GM19023 (cell line): ENCODE data around the gene SYN1.

Source experiments
- ATAC-seq: cut with Tn5 transposase; IDR thresholded peaks from one replicate; pipeline ENCODE4 v1.9.1; 2021; ENCODE audit warnings: mild to moderate bottlenecking, moderate library complexity; ENCODE audit not compliant: unreplicated experiment

Gene SYN1

GRCh38 chrX:47540754-47541538 lies 78.7 kb downstream of the SYN1 start:
- no peak for ATAC-seq

DNA sequence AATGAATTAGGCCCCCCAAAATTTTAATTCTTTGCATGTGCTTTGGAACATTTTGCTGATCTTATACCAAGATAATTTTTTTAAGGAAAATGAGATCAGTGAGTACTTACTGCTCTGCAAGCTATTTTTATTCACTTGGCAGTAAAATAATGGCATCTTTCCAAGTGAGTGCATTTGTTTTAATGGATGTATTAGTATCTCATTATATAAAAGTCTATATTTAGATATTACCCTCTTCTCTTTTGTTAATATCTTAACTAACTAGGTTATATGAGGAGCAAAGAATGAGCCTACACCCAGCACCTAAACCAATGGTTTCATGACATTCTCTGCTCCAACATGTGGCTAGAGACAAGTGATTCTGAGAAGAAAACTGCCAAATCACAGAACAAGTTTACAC lies 79.8 kb downstream of the SYN1 start:
- no peak for ATAC-seq

GRCh38 chrX:47530049-47530448 lies 89.6 kb downstream of the SYN1 start:
- no peak for ATAC-seq

DNA sequence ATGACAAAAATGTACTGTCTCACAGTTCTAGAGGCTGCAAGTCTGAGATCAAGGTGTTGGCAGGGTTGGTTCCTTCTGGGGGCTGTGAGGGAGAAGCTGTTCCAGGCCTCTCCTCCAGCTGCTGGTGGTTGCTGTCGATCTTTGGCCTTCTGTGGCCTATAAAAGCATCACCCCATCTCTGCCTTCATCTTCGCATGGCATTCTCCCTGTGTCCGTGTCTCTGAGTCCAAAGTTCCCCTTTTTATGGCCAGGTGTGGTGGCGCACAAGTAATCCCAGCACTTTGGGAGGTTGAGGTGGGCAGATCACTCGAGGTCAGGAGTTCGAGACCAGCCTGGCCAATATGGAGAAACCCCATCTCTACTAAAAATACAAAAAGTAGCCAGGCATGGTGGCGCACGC lies 90.1 kb downstream of the SYN1 start:
- ATAC-seq: no peak

DNA sequence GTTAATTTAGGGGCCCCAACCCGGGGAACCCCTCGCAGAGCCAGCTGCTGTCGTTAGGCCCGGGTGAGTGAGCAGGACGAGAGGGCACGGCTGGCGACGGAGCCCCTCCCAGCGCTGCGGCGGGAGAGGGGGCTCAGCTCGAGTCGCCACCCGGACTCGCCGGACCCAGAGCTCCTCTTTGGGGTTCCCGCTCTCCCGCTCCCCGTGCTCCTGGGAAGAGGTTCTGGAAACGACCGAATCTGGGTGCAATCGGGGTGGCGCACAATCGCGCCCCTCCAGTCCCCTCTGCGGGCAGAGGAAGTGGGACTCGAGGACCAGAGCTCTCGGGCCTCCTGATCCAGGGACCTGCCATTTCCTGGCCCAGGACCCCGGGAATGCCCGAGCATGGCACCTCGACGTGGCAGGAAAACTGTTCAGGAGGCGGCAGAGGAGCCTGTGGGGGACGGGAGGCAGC lies 95.9 kb downstream of the SYN1 start:
- peak; percentile 24 for ATAC-seq

DNA sequence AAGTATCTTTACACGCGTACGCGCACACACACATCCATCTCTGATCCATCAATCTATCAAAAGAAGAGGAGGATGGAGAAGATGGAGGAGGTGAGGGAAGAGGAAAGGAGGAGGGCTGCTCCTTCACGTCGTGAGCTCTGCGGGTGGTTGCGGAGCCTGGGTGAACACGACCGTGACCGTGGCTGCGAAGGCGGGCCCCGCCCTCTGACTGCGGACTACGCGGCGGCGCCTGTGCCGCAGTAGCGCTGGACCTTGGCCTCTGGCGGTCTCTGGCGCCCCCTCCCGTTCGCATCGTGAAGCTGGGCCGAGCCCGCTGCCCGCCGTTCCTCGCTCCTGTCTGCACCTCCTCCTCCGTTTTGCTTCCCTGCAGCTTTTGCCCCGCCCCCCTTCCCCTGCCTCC lies 96.4 kb downstream of the SYN1 start:
- ATAC-seq: peak; percentile 94
